Nephron (organoid): ENCODE results near the gene ACACA.

ENCODE experiments used
- H3K27ac Mint-ChIP-seq, 3 experiments: 2 replicates each; pipeline ENCODE4 v1.8.0; 2020; ENCODE audit warnings: mixed read lengths in 3 of 3, mild to moderate bottlenecking in 2 of 3, moderate library complexity in 1 of 3
- H3K27me3 Mint-ChIP-seq: 2 replicates; pipeline ENCODE4 v1.8.0; 2021; ENCODE audit warnings: low read depth, mild to moderate bottlenecking, moderate library complexity, mixed read lengths
- H3K36me3 Mint-ChIP-seq: 2 replicates; pipeline ENCODE4 v1.8.0; 2020; ENCODE audit warnings: low read depth, mixed read lengths
- H3K4me1 Mint-ChIP-seq: 2 replicates; pipeline ENCODE4 v1.8.0; 2020; ENCODE audit warnings: mixed read lengths
- H3K4me3 Mint-ChIP-seq, 3 experiments: 2 replicates each; pipeline ENCODE4 v1.8.0; 2020; ENCODE audit warnings: mild to moderate bottlenecking in 3 of 3, mixed read lengths in 3 of 3, moderate library complexity in 2 of 3
- H3K9me3 Mint-ChIP-seq: 2 replicates; pipeline ENCODE4 v1.8.0; 2020; ENCODE audit warnings: mixed read lengths
- CTCF ChIP-seq, 3 experiments: fragments of 200-600 bp; sonication (generic); IDR thresholded peaks; one replicate each; pipeline ENCODE4 v1.5.0; 2021; ENCODE audit warnings: antibody characterized with exemption in 3 of 3; ENCODE audit not compliant: unreplicated experiment in 3 of 3

Gene ACACA

GRCh38 chr17:37291351-37291750, 115.3 kb downstream of the ACACA start:
- no peak overlapping the region for H3K4me3 Mint-ChIP-seq
- H3K36me3 Mint-ChIP-seq: peaks cover 4% of the 10 kb centered on the region
- no peak for TF ChIP-seq CTCF (IDR thresholded peaks at IDR 0.05; ENCODE audit: unreplicated experiment in 3 of 3)
- no peaks in the 10 kb centered on the region for H3K4me1 Mint-ChIP-seq
- no peaks in the 10 kb centered on the region for H3K9me3 Mint-ChIP-seq
- H3K27me3 Mint-ChIP-seq: no peaks in the 10 kb centered on the region
- H3K27ac Mint-ChIP-seq: no peak overlapping the region

GRCh38 chr17:37286430-37286829, 120.2 kb downstream of the ACACA start:
- H3K27ac Mint-ChIP-seq: no peak overlapping the region
- no peak for TF ChIP-seq CTCF (IDR thresholded peaks at IDR 0.05; ENCODE audit: unreplicated experiment in 3 of 3)
- H3K36me3 Mint-ChIP-seq: peaks cover 28% of the 10 kb centered on the region
- H3K27me3 Mint-ChIP-seq: no peaks in the 10 kb centered on the region
- no peak overlapping the region for H3K4me3 Mint-ChIP-seq
- no peaks in the 10 kb centered on the region for H3K9me3 Mint-ChIP-seq
- no peaks in the 10 kb centered on the region for H3K4me1 Mint-ChIP-seq

GRCh38 chr17:37284191-37284590, 122.4 kb downstream of the ACACA start:
- no peaks in the 10 kb centered on the region for H3K27me3 Mint-ChIP-seq
- peaks cover 38% of the 10 kb centered on the region for H3K36me3 Mint-ChIP-seq
- no peaks in the 10 kb centered on the region for H3K9me3 Mint-ChIP-seq
- TF ChIP-seq CTCF (IDR thresholded peaks at IDR 0.05; ENCODE audit: unreplicated experiment in 3 of 3): no peak
- no peaks in the 10 kb centered on the region for H3K4me1 Mint-ChIP-seq
- H3K4me3 Mint-ChIP-seq: no peak overlapping the region
- no peak overlapping the region for H3K27ac Mint-ChIP-seq

GRCh38 chr17:37283414-37283961, 123.1 kb downstream of the ACACA start:
- Mint-ChIP-seq H3K27me3 (no peaks in the 10 kb centered on the region), H3K36me3 (peaks cover 37% of the 10 kb centered on the region), H3K4me3 (no peak overlapping the region), H3K9me3 (no peaks in the 10 kb centered on the region), H3K4me1 (no peaks in the 10 kb centered on the region), H3K27ac (peak overlapping the region in 1 of 3 experiments; percentile 52)
- TF ChIP-seq CTCF (IDR thresholded peaks at IDR 0.05; ENCODE audit: unreplicated experiment in 3 of 3): no peak

GRCh38 chr17:37280841-37281240, 125.8 kb downstream of the ACACA start:
- no peak overlapping the region for H3K4me3 Mint-ChIP-seq
- no peaks in the 10 kb centered on the region for H3K27me3 Mint-ChIP-seq
- no peak for TF ChIP-seq CTCF (IDR thresholded peaks at IDR 0.05; ENCODE audit: unreplicated experiment in 3 of 3)
- peaks cover 58% of the 10 kb centered on the region for H3K36me3 Mint-ChIP-seq
- H3K9me3 Mint-ChIP-seq: no peaks in the 10 kb centered on the region
- H3K4me1 Mint-ChIP-seq: no peaks in the 10 kb centered on the region
- H3K27ac Mint-ChIP-seq: no peak overlapping the region

GRCh38 chr17:37278247-37278894, 128.3 kb downstream of the ACACA start:
- Mint-ChIP-seq H3K36me3 (peaks cover 55% of the 10 kb centered on the region), H3K9me3 (no peaks in the 10 kb centered on the region), H3K27ac (no peak overlapping the region), H3K4me1 (peaks cover 13% of the 10 kb centered on the region), H3K4me3 (no peak overlapping the region), H3K27me3 (no peaks in the 10 kb centered on the region)
- no peak for TF ChIP-seq CTCF (IDR thresholded peaks at IDR 0.05; ENCODE audit: unreplicated experiment in 3 of 3)
